Epithelial cell of proximal tubule (primary cell): ENCODE results near the gene VSIG8. TPM values are rescaled to one million over a fixed set of nuclear protein-coding genes. Genes with fewer than 3 reads are reported as not detected.
"Not testable (repeated sequence)": the region's sequence is repeated elsewhere in the genome, so short reads cannot be mapped to it uniquely, and the experiment has no call there.

Experiments
- DNase-seq: peaks from one replicate; pipeline ENCODE4 v3.0.0-alpha.2; 2011; ENCODE audit warnings: low read depth
- H3K4me3 ChIP-seq: 2 replicates; pipeline ENCODE4 v1.5.1; 2011; ENCODE audit warnings: low read depth, mild to moderate bottlenecking, low read length
- total RNA-seq: library from RNA; depleted of rRNA; stranded (reverse); fragments of >200 nt; gene quantifications from 2 replicates; pipeline ENCODE4 v1.2.3, GENCODE V29; 2015
- TF ChIP-seq, protein P1 (sequence below): conservative IDR thresholded peaks from 2 replicates; pipeline ENCODE4 v1.5.1; 2012; ENCODE audit warnings: low read depth, mild to moderate bottlenecking, low read length

Gene VSIG8
- total RNA-seq, 1 donor from 2014 or later, result not detected

DNA sequence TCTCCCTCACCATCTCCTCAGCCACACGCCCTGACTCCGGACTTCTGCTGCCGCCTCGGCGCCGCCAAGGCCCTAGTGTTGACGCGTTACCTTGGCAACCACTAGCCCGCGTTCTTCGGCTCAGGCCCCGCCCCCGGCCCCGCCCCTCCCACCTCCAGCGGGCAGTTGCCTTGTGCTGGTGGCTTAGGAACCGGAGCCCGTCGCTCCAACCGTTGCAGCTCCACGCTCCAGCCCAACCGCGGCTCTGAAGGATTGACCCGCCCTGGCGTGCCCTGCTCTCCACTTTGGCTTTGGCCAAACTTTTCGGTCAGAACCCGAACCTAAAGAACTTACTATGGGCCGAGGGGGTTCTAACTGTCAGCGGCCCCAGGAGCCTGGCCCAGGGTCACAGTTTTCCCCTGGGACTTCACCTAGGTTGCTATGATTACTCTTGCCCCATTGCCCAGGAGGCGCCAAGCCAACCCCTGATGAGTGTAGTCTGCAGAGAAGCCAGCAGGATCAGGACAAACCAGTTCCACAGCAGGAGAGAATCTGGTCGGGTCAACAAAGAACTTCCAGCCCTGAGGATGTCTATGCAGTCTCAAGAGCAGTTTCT lies 37.7 kb upstream of the VSIG8 start, which contains the start of gene CFAP45:
Gene CFAP45, minus strand, starts transcription at position 80 of the 595 bp plus-strand sequence. Its CDS starts 67 bp downstream, at position 13.
- H3K4me3 ChIP-seq, result peak within 1 kb of the TSS; percentile 18
- DNase-seq, result no peak
- TF ChIP-seq, protein P1, sequence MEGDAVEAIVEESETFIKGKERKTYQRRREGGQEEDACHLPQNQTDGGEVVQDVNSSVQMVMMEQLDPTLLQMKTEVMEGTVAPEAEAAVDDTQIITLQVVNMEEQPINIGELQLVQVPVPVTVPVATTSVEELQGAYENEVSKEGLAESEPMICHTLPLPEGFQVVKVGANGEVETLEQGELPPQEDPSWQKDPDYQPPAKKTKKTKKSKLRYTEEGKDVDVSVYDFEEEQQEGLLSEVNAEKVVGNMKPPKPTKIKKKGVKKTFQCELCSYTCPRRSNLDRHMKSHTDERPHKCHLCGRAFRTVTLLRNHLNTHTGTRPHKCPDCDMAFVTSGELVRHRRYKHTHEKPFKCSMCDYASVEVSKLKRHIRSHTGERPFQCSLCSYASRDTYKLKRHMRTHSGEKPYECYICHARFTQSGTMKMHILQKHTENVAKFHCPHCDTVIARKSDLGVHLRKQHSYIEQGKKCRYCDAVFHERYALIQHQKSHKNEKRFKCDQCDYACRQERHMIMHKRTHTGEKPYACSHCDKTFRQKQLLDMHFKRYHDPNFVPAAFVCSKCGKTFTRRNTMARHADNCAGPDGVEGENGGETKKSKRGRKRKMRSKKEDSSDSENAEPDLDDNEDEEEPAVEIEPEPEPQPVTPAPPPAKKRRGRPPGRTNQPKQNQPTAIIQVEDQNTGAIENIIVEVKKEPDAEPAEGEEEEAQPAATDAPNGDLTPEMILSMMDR, result no peak

DNA sequence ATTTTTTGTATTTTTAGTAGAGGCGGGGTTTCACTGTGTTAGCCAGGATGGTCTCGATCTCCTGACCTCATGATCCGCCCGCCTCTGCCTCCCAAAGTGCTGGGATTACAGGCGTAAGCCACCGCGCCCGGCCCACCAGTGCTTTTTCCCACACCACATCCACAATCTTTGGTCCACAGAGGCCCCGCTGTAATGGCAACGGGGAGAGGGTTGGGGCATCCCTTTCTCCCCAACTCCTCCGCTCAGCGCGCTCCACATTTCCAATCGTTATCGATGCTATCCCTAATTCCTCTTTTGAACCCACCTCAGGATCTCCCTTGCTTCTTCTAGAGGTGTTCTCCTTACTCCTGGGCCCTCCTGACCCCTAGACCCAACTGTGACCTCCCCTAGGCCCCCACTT lies 37.2 kb upstream of the VSIG8 start:
- not testable (repeated sequence) for DNase-seq, H3K4me3 ChIP-seq

DNA sequence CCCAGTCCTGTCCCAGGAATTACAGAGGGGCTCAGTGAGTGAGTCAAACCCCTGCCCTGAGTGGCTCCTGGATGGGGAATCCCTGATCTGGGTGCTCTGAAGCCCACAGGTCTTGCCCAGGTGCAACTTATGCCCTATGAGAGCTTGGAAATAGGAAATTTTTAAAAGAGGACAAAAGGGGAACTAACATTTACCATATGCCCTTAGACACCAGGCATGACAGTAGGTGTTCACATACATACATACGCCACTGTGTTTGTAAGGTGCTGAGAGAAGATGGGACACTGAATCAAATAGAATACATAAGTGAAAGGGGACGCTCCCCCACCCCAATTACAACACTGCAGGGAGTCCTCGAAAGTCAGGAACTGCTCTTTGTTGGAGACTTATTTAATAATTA lies 36.1 kb upstream of the VSIG8 start:
- H3K4me3 ChIP-seq, result no peak overlapping the region
- no peak for DNase-seq
- TF ChIP-seq, protein P1, result no peak

DNA sequence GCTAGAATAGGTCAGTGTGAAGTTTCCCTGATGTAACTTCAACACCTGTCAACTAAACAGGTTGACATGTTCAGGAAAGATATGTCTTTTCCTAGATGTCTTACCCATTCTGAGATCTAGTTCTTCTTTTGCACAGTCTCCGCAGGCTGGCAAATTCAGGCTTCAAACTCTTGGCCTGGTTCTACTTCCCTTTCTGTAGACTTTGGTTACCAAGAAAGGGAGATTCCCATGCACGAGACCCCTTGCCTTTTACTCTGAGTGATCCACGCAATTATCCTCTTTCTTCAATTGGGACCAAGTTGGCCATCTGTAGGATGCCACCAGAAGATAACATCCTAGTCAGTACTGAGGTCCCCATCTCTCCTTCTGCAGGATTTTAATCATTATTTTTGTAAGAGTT lies 35.5 kb upstream of the VSIG8 start:
- DNase-seq, result no peak
- no peak overlapping the region for H3K4me3 ChIP-seq
- TF ChIP-seq, protein P1, result no peak

DNA sequence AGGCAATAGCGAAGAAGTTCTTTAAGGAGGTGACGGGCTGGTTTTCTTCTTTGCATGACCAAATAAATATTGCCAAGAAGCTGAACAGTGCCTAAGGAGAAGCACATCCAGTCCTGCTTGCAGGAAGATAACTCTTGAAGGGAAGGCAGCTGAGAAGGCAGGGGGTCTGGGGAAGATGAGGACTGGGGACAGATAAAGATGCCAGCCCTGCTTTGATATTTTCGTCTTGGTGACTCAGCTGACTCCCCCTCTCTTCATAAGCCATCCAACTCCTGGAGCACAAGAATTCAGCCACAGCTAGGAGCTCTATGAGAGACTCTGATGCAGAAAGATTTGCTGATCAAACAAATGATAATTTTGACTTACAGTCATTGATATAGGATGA lies 34.1 kb upstream of the VSIG8 start:
- TF ChIP-seq, protein P1, result no peak
- H3K4me3 ChIP-seq, result no peak overlapping the region
- DNase-seq, result no peak

DNA sequence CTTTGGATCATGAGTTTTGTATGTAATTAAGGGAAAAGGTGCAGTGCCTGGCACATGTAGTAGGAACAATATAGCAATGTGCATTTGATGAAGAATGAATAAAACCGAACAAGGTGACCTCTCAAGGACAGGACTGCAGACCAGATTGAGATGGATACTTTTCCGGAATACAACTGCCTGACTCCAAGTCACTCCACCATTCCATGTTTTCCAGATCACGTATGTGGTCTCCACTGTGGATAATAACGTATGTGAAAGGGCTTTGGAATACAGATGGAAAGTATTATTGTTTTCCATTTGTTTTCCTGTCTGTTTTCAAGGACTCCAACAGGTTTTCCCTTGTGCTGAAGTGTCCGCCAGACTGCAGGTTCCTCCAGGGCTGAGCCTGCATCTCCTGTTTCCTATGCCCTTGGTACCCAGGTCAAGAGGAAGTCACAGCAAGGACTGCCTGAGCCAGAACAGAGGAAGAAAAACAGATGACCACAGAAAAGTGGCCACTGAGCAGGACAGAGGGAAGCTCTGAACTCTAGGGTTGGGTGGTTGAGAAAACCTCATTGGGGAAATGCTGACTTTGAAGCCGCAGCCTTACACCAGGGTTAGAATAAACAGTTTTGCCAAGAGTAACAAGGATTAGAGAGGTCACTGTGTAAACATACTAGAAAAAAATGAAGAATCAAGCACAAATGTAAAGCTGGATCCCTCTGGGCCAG lies 33.5 kb upstream of the VSIG8 start:
- TF ChIP-seq, protein P1, result no peak
- H3K4me3 ChIP-seq, result no peak overlapping the region
- no peak for DNase-seq

DNA sequence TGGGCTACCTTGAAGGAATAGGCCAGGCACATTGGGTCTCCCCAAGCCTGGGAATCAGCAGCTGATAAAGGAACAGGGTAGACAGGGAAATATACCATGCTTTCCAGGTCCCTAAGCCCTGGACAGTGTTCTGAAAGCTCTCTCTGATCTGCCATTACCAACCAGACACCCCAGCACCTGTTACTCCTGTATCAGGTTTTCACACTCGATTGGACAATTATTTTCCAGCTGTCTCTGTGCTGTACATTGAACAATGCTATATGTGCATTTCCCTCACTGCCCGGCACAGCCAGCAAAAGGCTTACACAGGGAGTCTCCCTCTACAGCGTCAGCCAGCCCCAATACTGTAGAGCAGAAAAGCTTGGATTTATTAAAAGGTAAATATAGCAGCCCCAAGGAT lies 32.8 kb upstream of the VSIG8 start:
- DNase-seq, result no peak
- TF ChIP-seq, protein P1, result no peak

More for the DNA sequence above, 32.8 kb upstream of the VSIG8 start:
- no peak overlapping the region for H3K4me3 ChIP-seq
